Activated CD4-positive, alpha-beta memory T cell treated with anti-CD3 and anti-CD28 coated beads, Interleukin-2, amount 10 ng/mL, durations not matched to agents 7 days and 5 days (primary cell): ENCODE measurements around the gene CDX1. TPM values are rescaled to one million over a fixed set of nuclear protein-coding genes. Genes with fewer than 3 reads are reported as not detected.
A peak's percentile ranks its signal among the peaks of the same experiment; 100 is the strongest.

Experiments
- CTCF ChIA-PET: fragments of 350-600 bp; sonication (Branson Sonifier 250); formaldehyde crosslinking; loops from one replicate; lab custom pipeline; 2021; ENCODE audit warnings: antibody characterized with exemption, inconsistent platforms; lab: Charles Lee
- POLR2A ChIA-PET: fragments of 350-600 bp; sonication (Branson Sonifier 250); formaldehyde crosslinking; loops from one replicate; lab custom pipeline; 2021; ENCODE audit warnings: antibody characterized with exemption; lab: Charles Lee
- DNase-seq: peaks from one replicate; pipeline ENCODE4 v3.0.0-alpha.2; 2020
- H3K27ac Mint-ChIP-seq: one replicate; pipeline ENCODE4 v1.8.0; 2021; ENCODE audit warnings: mild to moderate bottlenecking, mixed read lengths
- H3K27me3 Mint-ChIP-seq: one replicate; pipeline ENCODE4 v1.8.0; 2021; ENCODE audit warnings: mixed read lengths
- H3K36me3 Mint-ChIP-seq: one replicate; pipeline ENCODE4 v1.8.0; 2021; ENCODE audit warnings: low read depth, mixed read lengths
- H3K4me1 Mint-ChIP-seq: one replicate; pipeline ENCODE4 v1.8.0; 2021; ENCODE audit warnings: mixed read lengths
- H3K4me3 Mint-ChIP-seq: one replicate; pipeline ENCODE4 v1.8.0; 2021; ENCODE audit warnings: mild to moderate bottlenecking, mixed read lengths
- H3K9me3 Mint-ChIP-seq: one replicate; pipeline ENCODE4 v1.8.0; 2021; ENCODE audit warnings: mixed read lengths
- total RNA-seq, 2 experiments: library from RNA; stranded (reverse); gene quantifications; one replicate each; pipeline ENCODE4 v1.2.3, GENCODE V29; 2021

Gene CDX1
- total RNA-seq, 2 experiments from 2014 or later = not detected

GRCh38 chr5:150124111-150124557, 42.4 kb upstream of the CDX1 start:
- H3K4me1 Mint-ChIP-seq = peaks cover 6% of the 10 kb centered on the region
- no peaks in the 10 kb centered on the region for H3K27me3 Mint-ChIP-seq
- H3K27ac Mint-ChIP-seq = no peak overlapping the region
- no peak overlapping the region for H3K4me3 Mint-ChIP-seq
- DNase-seq = no peak
- POLR2A ChIA-PET = no interaction called here
- CTCF ChIA-PET = no interaction called here
- H3K36me3 Mint-ChIP-seq = no peaks in the 10 kb centered on the region
- no peaks in the 10 kb centered on the region for H3K9me3 Mint-ChIP-seq

GRCh38 chr5:150124596-150124995, 42.0 kb upstream of the CDX1 start:
- Mint-ChIP-seq H3K4me1 (peaks cover 6% of the 10 kb centered on the region), H3K4me3 (no peak overlapping the region), H3K36me3 (no peaks in the 10 kb centered on the region), H3K27ac (no peak overlapping the region), H3K27me3 (no peaks in the 10 kb centered on the region), H3K9me3 (no peaks in the 10 kb centered on the region)
- ChIA-PET POLR2A (no interaction called here), CTCF (no interaction called here)
- DNase-seq = no peak

- no peaks in the 10 kb centered on the region for H3K27me3 Mint-ChIP-seq
Measured at GRCh38 chr5:150125334-150125733, 41.2 kb upstream of the CDX1 start.

GRCh38 chr5:150126199-150126920, 40.2 kb upstream of the CDX1 start:
- POLR2A ChIA-PET = no interaction called here
- DNase-seq = no peak
- CTCF ChIA-PET = interaction anchor here (0.8 to 1.2 kb wide), 2 partner anchors 12 to 49 kb away, joined by 3 read pairs; no protein-coding TSS in a partner anchor
- H3K9me3 Mint-ChIP-seq = no peaks in the 10 kb centered on the region
- no peaks in the 10 kb centered on the region for H3K27me3 Mint-ChIP-seq
- H3K4me3 Mint-ChIP-seq = no peak overlapping the region
- no peak overlapping the region for H3K27ac Mint-ChIP-seq
- H3K36me3 Mint-ChIP-seq = no peaks in the 10 kb centered on the region
- peaks cover 8% of the 10 kb centered on the region for H3K4me1 Mint-ChIP-seq

More at GRCh38 chr5:150125334-150125733, 41.2 kb upstream of the CDX1 start:
- Mint-ChIP-seq H3K27ac (no peak overlapping the region), H3K4me3 (no peak overlapping the region), H3K4me1 (peaks cover 8% of the 10 kb centered on the region), H3K9me3 (no peaks in the 10 kb centered on the region), H3K36me3 (no peaks in the 10 kb centered on the region)
- ChIA-PET POLR2A (no interaction called here), CTCF (interaction anchor here (1.1 to 1.2 kb wide), 2 partner anchors 50 to 225 kb away, joined by 3 read pairs; no protein-coding TSS in a partner anchor)
- DNase-seq = no peak

- ChIA-PET CTCF (interaction anchor here (0.7 to 0.8 kb wide), 2 partner anchors 11 to 19 kb away, joined by 3 read pairs; no protein-coding TSS in a partner anchor), POLR2A (no interaction called here)
- DNase-seq = no peak
- Mint-ChIP-seq H3K36me3 (no peaks in the 10 kb centered on the region), H3K9me3 (no peaks in the 10 kb centered on the region), H3K4me3 (no peak overlapping the region), H3K4me1 (peaks cover 6% of the 10 kb centered on the region), H3K27ac (no peak overlapping the region), H3K27me3 (no peaks in the 10 kb centered on the region)
Measured at GRCh38 chr5:150126921-150127265, 39.7 kb upstream of the CDX1 start.

- peaks cover 2% of the 10 kb centered on the region for H3K4me1 Mint-ChIP-seq
- CTCF ChIA-PET = interaction anchor here (1.2 to 3.6 kb wide), 6 partner anchors 20 to 107 kb away, joined by 3 to 22 read pairs (median 6); no protein-coding TSS in a partner anchor
- POLR2A ChIA-PET = interaction anchor here (1.4 kb wide), 1 partner anchor 89 kb away, joined by 3 read pairs; no protein-coding TSS in a partner anchor
Measured at GRCh38 chr5:150129454-150129812, 37.1 kb upstream of the CDX1 start.

GRCh38 chr5:150129813-150130492, 36.6 kb upstream of the CDX1 start:
- H3K4me3 Mint-ChIP-seq = no peak overlapping the region
- CTCF ChIA-PET = interaction anchor here (1.0 to 3.6 kb wide), 9 partner anchors 19 to 221 kb away, joined by 3 to 22 read pairs (median 5); partner anchors contain the start of gene PDGFRB
- H3K36me3 Mint-ChIP-seq = no peaks in the 10 kb centered on the region
- H3K27me3 Mint-ChIP-seq = peaks cover under 1% of the 10 kb centered on the region
- H3K27ac Mint-ChIP-seq = no peak overlapping the region
- peaks cover 2% of the 10 kb centered on the region for H3K4me1 Mint-ChIP-seq
- POLR2A ChIA-PET = interaction anchor here (1.4 kb wide), 1 partner anchor 88 kb away, joined by 3 read pairs; no protein-coding TSS in a partner anchor
- no peaks in the 10 kb centered on the region for H3K9me3 Mint-ChIP-seq
- DNase-seq = peak; percentile 69

More at GRCh38 chr5:150129454-150129812, 37.1 kb upstream of the CDX1 start:
- no peaks in the 10 kb centered on the region for H3K36me3 Mint-ChIP-seq
- no peaks in the 10 kb centered on the region for H3K27me3 Mint-ChIP-seq
- no peak overlapping the region for H3K27ac Mint-ChIP-seq
- no peak overlapping the region for H3K4me3 Mint-ChIP-seq
- no peaks in the 10 kb centered on the region for H3K9me3 Mint-ChIP-seq
- DNase-seq = no peak

GRCh38 chr5:150130493-150130922, 36.1 kb upstream of the CDX1 start:
- peaks cover 3% of the 10 kb centered on the region for H3K27me3 Mint-ChIP-seq
- DNase-seq = no peak
- H3K9me3 Mint-ChIP-seq = no peaks in the 10 kb centered on the region
- ChIA-PET POLR2A (no interaction called here), CTCF (interaction anchor here (1.0 to 3.6 kb wide), 8 partner anchors 19 to 220 kb away, joined by 3 to 22 read pairs (median 6); partner anchors contain the start of gene PDGFRB)
- H3K4me3 Mint-ChIP-seq = no peak overlapping the region
- peaks cover 2% of the 10 kb centered on the region for H3K4me1 Mint-ChIP-seq
- no peaks in the 10 kb centered on the region for H3K36me3 Mint-ChIP-seq
- no peak overlapping the region for H3K27ac Mint-ChIP-seq

GRCh38 chr5:150131461-150131860, 35.1 kb upstream of the CDX1 start:
- Mint-ChIP-seq H3K27me3 (peaks cover 3% of the 10 kb centered on the region), H3K4me1 (peaks cover 2% of the 10 kb centered on the region), H3K36me3 (no peaks in the 10 kb centered on the region), H3K4me3 (no peak overlapping the region), H3K27ac (no peak overlapping the region), H3K9me3 (no peaks in the 10 kb centered on the region)
- POLR2A ChIA-PET = interaction anchor here (1.0 kb wide), 1 partner anchor 220 kb away, joined by 3 read pairs; no protein-coding TSS in a partner anchor
- no peak for DNase-seq
- CTCF ChIA-PET = interaction anchor here (1.2 to 3.6 kb wide), 5 partner anchors 37 to 219 kb away, joined by 3 to 22 read pairs (median 10); no protein-coding TSS in a partner anchor

GRCh38 chr5:150131978-150132694, 34.4 kb upstream of the CDX1 start:
- DNase-seq = no peak
- H3K27ac Mint-ChIP-seq = no peak overlapping the region
- peaks cover 3% of the 10 kb centered on the region for H3K27me3 Mint-ChIP-seq
- H3K4me3 Mint-ChIP-seq = no peak overlapping the region
- no peaks in the 10 kb centered on the region for H3K36me3 Mint-ChIP-seq
- H3K9me3 Mint-ChIP-seq = no peaks in the 10 kb centered on the region
- ChIA-PET POLR2A (interaction anchor here (1.0 kb wide), 1 partner anchor 219 kb away, joined by 3 read pairs; no protein-coding TSS in a partner anchor), CTCF (interaction anchor here (1.2 to 3.5 kb wide), 3 partner anchors 37 to 83 kb away, joined by 3 to 15 read pairs (median 10); no protein-coding TSS in a partner anchor)
- H3K4me1 Mint-ChIP-seq = peaks cover 2% of the 10 kb centered on the region

- no peak for DNase-seq
- H3K4me1 Mint-ChIP-seq = peaks cover 2% of the 10 kb centered on the region
- H3K4me3 Mint-ChIP-seq = no peak overlapping the region
- ChIA-PET CTCF (interaction anchor here (1.2 kb wide), 2 partner anchors 36 to 42 kb away, joined by 3 to 4 read pairs; no protein-coding TSS in a partner anchor), POLR2A (no interaction called here)
- no peak overlapping the region for H3K27ac Mint-ChIP-seq
- no peaks in the 10 kb centered on the region for H3K9me3 Mint-ChIP-seq
- H3K36me3 Mint-ChIP-seq = no peaks in the 10 kb centered on the region
- H3K27me3 Mint-ChIP-seq = peaks cover 3% of the 10 kb centered on the region
Measured at GRCh38 chr5:150132740-150133139, 33.8 kb upstream of the CDX1 start.

GRCh38 chr5:150133581-150134197, 32.9 kb upstream of the CDX1 start:
- H3K9me3 Mint-ChIP-seq = no peaks in the 10 kb centered on the region
- ChIA-PET CTCF (interaction anchor here (0.5 to 1.9 kb wide), 3 partner anchors 41 to 117 kb away, joined by 3 to 6 read pairs (median 4); no protein-coding TSS in a partner anchor), POLR2A (no interaction called here)
- peaks cover 2% of the 10 kb centered on the region for H3K4me1 Mint-ChIP-seq
- H3K27ac Mint-ChIP-seq = no peak overlapping the region
- DNase-seq = no peak
- H3K27me3 Mint-ChIP-seq = peaks cover 3% of the 10 kb centered on the region
- H3K36me3 Mint-ChIP-seq = no peaks in the 10 kb centered on the region
- H3K4me3 Mint-ChIP-seq = no peak overlapping the region
